Smooth muscle cell (in vitro differentiated cells): ENCODE results near the gene MPP3. TPM values are rescaled to one million over a fixed set of nuclear protein-coding genes. Genes with fewer than 3 reads are reported as not detected.

Experiments
- DNase-seq: peaks from one replicate; lab custom pipeline; 2025; ENCODE audit not compliant: unreplicated experiment; lab: John Stamatoyannopoulos, UW
- H2AFZ ChIP-seq: fragments of 200-600 bp; sonication (generic); 2 replicates; pipeline ENCODE4 v1.6.0; 2016; ENCODE audit warnings: antibody characterized with exemption, low read depth, mild to moderate bottlenecking
- H3F3A ChIP-seq: fragments of 200-600 bp; sonication (generic); 2 replicates; pipeline ENCODE4 v1.6.0; 2017; ENCODE audit warnings: antibody characterized with exemption, low read depth
- H3K27ac ChIP-seq: fragments of 200-600 bp; sonication (generic); 2 replicates; pipeline ENCODE4 v1.5.1; 2016; ENCODE audit warnings: low read depth, mild to moderate bottlenecking
- H3K27me3 ChIP-seq: fragments of 200-600 bp; sonication (generic); 2 replicates; pipeline ENCODE4 v1.6.1; 2016; ENCODE audit warnings: low read depth, mild to moderate bottlenecking
- H3K36me3 ChIP-seq: fragments of 200-600 bp; sonication (generic); 2 replicates; pipeline ENCODE4 v1.5.1; 2016; ENCODE audit warnings: low read depth
- H3K4me1 ChIP-seq: fragments of 200-600 bp; sonication (generic); 2 replicates; pipeline ENCODE4 v1.5.1; 2016; ENCODE audit warnings: low read depth
- H3K4me2 ChIP-seq: fragments of 200-600 bp; sonication (generic); 2 replicates; pipeline ENCODE4 v1.6.0; 2016; ENCODE audit warnings: mild to moderate bottlenecking
- H3K4me3 ChIP-seq: fragments of 200-600 bp; sonication (generic); 2 replicates; pipeline ENCODE4 v1.5.1; 2016; ENCODE audit warnings: mild to moderate bottlenecking
- H3K79me2 ChIP-seq: fragments of 200-600 bp; sonication (generic); 2 replicates; pipeline ENCODE4 v1.6.0; 2016; ENCODE audit warnings: low read depth, mild to moderate bottlenecking
- H3K9ac ChIP-seq: fragments of 200-600 bp; sonication (generic); 2 replicates; pipeline ENCODE4 v1.6.0; 2016; ENCODE audit warnings: low read depth
- H3K9me3 ChIP-seq: fragments of 200-600 bp; sonication (generic); replicated peaks from 2 replicates; pipeline ENCODE4 v1.5.1; 2016; ENCODE audit warnings: low read depth
- H4K20me1 ChIP-seq: fragments of 200-600 bp; sonication (generic); 2 replicates; pipeline ENCODE4 v1.6.0; 2016; ENCODE audit warnings: low read depth
- CTCF ChIP-seq: fragments of 200-600 bp; sonication (generic); IDR thresholded peaks from 2 replicates; pipeline ENCODE4 v1.5.1; 2017; ENCODE audit warnings: borderline replicate concordance, mild to moderate bottlenecking, antibody characterized with exemption; ENCODE audit not compliant: insufficient read depth, poor library complexity, severe bottlenecking
- WGBS: methylation state at CpG from one replicate; pipeline ENCODE4 v1.1.7; 2016; ENCODE audit warnings: low lambda C conversion rate; 5-methylcytosine and 5-hydroxymethylcytosine counted together
- polyA plus RNA-seq: library from polyadenylated mRNA; unstranded; fragments of >200 nt; fragmentation: Nextera tagmentation; extraction: Ambion mirVana; gene quantifications from 2 replicates; pipeline ENCODE4 v1.2.1, GENCODE V29; 2016
- total RNA-seq: library from RNA; depleted of rRNA; stranded (reverse); fragments of >200 nt; gene quantifications from 2 replicates; pipeline ENCODE4 v1.2.3, GENCODE V29; 2014

The MPP3 gene
- total and polyA plus RNA-seq, 2 experiments from 2014 or later = 6.7 to 8.1 TPM

DNA sequence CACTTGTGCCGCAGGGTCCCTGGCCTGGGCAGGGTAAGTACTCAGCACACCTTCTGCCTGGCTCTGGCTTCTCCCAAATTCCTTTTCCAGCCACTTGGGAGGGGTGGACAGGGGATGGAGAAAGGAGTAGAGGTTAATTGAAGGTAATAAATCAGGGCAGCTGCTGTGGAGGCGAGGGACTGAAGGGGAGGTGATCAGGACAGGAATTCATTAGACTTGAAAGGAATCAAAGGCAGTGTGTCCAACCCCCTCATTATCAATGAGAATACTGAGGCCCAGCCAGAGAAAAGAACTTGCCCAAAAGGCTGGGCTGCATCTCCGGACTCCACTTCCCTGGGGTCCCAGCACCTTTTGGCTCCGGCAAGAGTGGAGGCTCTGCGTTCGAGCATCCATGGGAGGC, 76.7 kb downstream of the MPP3 start:
- Histone ChIP-seq H3K9ac (no peak overlapping the region), H3F3A (no peaks in the 10 kb centered on the region), H3K36me3 (no peaks in the 10 kb centered on the region), H3K4me3 (no peak overlapping the region), H4K20me1 (no peaks in the 10 kb centered on the region), H3K4me2 (no peak overlapping the region), H3K27ac (no peak overlapping the region), H3K79me2 (no peaks in the 10 kb centered on the region), H3K9me3 (no peaks in the 10 kb centered on the region), H3K27me3 (peaks cover 34% of the 10 kb centered on the region), H2AFZ (no peak overlapping the region), H3K4me1 (no peaks in the 10 kb centered on the region)
- no peak for DNase-seq
- no peak for TF ChIP-seq CTCF
- WGBS = 87% methylated on average over 6 of the region's 6 CpGs

GRCh38 chr17:43755389-43755875, 77.5 kb downstream of the MPP3 start:
- peaks cover 34% of the 10 kb centered on the region for H3K27me3 ChIP-seq
- H3K4me3 ChIP-seq = peak overlapping the region; percentile 34
- no peaks in the 10 kb centered on the region for H3K4me1 ChIP-seq
- H3K79me2 ChIP-seq = no peaks in the 10 kb centered on the region
- 21% methylated on average over 60 of the region's 60 CpGs for WGBS
- H3K36me3 ChIP-seq = no peaks in the 10 kb centered on the region
- TF ChIP-seq CTCF = no peak
- no peak overlapping the region for H3K27ac ChIP-seq
- no peak overlapping the region for H3K9ac ChIP-seq
- no peaks in the 10 kb centered on the region for H3K9me3 ChIP-seq
- no peaks in the 10 kb centered on the region for H3F3A ChIP-seq
- no peak for DNase-seq
- no peak overlapping the region for H2AFZ ChIP-seq
- H4K20me1 ChIP-seq = no peaks in the 10 kb centered on the region
- H3K4me2 ChIP-seq = peak overlapping the region; percentile 84

- H4K20me1 ChIP-seq = no peaks in the 10 kb centered on the region
- TF ChIP-seq CTCF = no peak
- DNase-seq = no peak
- H3K9me3 ChIP-seq = no peaks in the 10 kb centered on the region
- H3K9ac ChIP-seq = no peak overlapping the region
- H3K4me1 ChIP-seq = no peaks in the 10 kb centered on the region
- no peaks in the 10 kb centered on the region for H3K36me3 ChIP-seq
- no peaks in the 10 kb centered on the region for H3F3A ChIP-seq
- H3K27me3 ChIP-seq = peaks cover 34% of the 10 kb centered on the region
- H3K27ac ChIP-seq = no peak overlapping the region
- 68% methylated on average over 10 of the region's 21 CpGs for WGBS
- peak overlapping the region; percentile 84 for H3K4me2 ChIP-seq
- no peak overlapping the region for H2AFZ ChIP-seq
- no peaks in the 10 kb centered on the region for H3K79me2 ChIP-seq
- H3K4me3 ChIP-seq = peak overlapping the region; percentile 34
Observed at GRCh38 chr17:43754947-43755346, 78.0 kb downstream of the MPP3 start.

DNA sequence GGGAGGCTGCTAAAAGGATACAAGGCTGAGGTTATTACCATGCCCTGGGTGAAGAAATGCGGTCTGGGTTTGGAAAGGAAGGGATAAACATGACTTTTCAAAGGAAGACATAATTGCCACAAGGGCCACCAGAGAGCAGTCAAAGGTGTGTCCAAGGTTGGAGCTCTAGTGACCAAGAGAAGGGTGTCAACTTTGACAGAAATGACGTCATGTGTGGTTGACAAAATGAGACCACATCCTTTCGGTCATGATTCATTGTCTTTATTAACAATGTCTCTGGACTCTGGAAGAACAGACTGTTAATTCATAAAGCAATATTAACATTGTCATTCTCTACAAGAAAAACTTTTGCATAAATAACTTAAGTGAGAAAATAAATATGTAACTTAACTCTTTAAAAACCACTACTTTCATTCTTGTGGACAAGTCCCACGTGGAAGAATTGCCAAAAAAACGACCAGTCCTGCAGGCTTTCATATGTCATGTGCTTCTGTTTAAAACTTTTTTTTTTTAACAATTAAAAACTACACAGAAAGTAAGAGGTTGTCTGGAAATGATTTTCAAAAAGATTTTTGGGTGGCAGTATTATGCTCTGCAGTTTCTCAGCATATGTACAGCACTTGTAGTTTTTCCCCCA, 79.3 kb downstream of the MPP3 start:
- DNase-seq = no peak
- no peak for TF ChIP-seq CTCF
- Histone ChIP-seq H3K4me1 (no peaks in the 10 kb centered on the region), H3F3A (no peaks in the 10 kb centered on the region), H3K36me3 (no peaks in the 10 kb centered on the region), H3K9me3 (no peaks in the 10 kb centered on the region), H3K9ac (no peak overlapping the region), H3K4me2 (no peak overlapping the region), H2AFZ (no peak overlapping the region), H3K27ac (no peak overlapping the region), H3K4me3 (no peak overlapping the region), H3K79me2 (no peaks in the 10 kb centered on the region), H4K20me1 (no peaks in the 10 kb centered on the region), H3K27me3 (peaks cover 34% of the 10 kb centered on the region)
- WGBS = 85% methylated on average over 5 of the region's 5 CpGs
